ENCODE data around the gene RPS18. TPM values are rescaled to one million over a fixed set of nuclear protein-coding genes. Genes with fewer than 3 reads are reported as not detected.

RPS18 gene
- total RNA-seq, 2 donors from 2014 or later = 1,163 to 1,178 TPM

DNA sequence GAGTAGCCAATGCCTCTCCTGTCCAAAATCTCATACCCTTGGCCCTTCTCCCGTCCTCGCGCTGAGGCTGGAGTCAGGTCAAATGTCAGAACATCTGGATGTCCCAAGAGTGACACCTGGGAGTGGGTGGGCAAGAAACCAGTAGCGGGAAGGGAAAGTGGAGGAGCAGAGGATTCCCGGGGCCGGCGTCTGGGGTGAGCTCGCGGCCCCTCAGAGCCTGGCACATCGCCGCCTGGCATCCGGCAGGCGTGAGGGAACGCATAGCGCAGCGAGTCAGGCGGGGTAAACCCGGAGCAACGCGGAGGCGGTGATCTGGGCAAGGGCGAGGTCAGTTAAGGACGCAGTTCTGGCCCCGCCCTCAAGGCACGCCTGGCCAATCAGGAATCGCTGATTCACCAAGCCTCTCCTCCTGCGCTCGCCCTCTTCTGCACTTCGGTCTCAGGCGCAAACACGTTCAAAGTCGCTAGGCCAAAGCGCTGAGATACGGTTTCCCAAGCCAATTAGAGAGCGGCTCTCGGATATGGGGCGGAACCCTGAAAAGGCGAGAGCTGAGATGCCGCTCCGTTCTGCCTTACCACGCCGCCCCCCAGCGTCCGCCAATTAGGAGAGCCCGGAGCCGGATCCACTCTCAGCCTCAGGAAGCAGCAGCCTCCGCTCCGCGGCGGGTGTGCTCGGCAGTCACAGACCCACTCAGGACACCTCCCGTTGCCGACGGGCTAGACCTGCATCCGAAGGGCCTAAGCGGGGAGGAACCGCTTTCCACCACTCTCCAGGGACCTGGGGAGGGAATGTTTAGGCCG is 22.7 kb upstream of the RPS18 start:
- ATAC-seq (ENCODE audit: insufficient number of reproducible peaks, low FRiP score, low read depth) (peak; percentile 98), DNase-seq (ENCODE audit: low spot score) (peak; percentile 94)
- H3K9me3 ChIP-seq = no peaks in the 10 kb centered on the region
- H3K36me3 ChIP-seq = peaks cover 10% of the 10 kb centered on the region
- peaks cover 12 to 25% of the 10 kb centered on the region in 2 donors for H3K4me1 ChIP-seq (ENCODE audit: control insufficient read depth in 1 of 2, low read depth in 2 of 2)
- H3K27me3 ChIP-seq (replicated peaks; ENCODE audit: insufficient read depth) = peaks cover 8% of the 10 kb centered on the region
- TF ChIP-seq, protein P1, sequence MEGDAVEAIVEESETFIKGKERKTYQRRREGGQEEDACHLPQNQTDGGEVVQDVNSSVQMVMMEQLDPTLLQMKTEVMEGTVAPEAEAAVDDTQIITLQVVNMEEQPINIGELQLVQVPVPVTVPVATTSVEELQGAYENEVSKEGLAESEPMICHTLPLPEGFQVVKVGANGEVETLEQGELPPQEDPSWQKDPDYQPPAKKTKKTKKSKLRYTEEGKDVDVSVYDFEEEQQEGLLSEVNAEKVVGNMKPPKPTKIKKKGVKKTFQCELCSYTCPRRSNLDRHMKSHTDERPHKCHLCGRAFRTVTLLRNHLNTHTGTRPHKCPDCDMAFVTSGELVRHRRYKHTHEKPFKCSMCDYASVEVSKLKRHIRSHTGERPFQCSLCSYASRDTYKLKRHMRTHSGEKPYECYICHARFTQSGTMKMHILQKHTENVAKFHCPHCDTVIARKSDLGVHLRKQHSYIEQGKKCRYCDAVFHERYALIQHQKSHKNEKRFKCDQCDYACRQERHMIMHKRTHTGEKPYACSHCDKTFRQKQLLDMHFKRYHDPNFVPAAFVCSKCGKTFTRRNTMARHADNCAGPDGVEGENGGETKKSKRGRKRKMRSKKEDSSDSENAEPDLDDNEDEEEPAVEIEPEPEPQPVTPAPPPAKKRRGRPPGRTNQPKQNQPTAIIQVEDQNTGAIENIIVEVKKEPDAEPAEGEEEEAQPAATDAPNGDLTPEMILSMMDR (IDR thresholded peaks at IDR 0.05) = no peak
- H3K27ac ChIP-seq = peak overlapping the region; percentile 94 to 95
- H3K4me3 ChIP-seq = peak overlapping the region; percentile 71

DNA sequence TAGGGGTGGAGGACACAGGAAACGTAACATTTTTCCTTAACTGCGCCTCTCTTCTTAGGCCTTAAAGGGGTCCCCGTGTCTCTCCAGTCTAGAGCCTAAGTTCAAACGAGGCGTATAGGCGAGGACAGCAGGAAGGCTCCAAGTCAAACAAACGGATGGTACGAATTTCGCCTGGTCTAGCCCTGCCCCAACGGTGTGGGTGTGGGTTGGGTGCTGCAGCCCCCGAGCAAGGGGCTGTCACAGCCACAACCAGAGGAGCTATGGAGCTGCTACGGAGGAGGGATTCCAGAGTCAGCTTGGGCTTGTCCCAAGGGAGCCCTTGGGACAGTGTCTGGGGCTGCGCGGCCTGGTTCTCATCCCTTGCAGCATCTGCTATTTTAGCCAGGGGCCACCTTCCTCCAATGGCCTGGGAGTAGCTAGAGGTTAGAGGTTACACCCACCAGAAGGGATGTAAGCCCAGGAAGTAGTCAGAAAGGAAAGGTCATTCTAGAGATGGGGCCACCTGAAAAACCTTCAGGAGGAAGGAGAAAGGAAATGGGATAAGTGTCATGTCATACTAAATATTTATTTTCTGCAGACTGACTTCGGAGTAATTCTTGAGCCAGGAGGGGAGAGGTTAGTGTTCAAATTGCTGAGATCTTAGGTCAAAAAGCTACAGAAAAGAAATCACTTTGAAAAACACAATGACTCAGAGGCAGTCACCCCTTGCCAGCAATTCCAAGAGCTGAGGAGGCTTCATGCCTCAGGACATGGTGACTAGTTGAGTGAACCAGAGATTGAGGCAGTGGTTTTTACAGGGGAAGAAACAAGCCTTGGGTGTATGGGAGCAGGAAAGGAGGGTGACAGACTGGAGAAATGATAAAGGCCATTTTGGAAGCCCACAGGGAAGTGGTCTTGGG is 21.9 kb upstream of the RPS18 start:
- ATAC-seq (ENCODE audit: insufficient number of reproducible peaks, low FRiP score, low read depth) = no peak
- peak overlapping the region; percentile 71 for H3K4me3 ChIP-seq
- H3K27me3 ChIP-seq (replicated peaks; ENCODE audit: insufficient read depth) = peaks cover 6% of the 10 kb centered on the region
- H3K36me3 ChIP-seq = peaks cover 10% of the 10 kb centered on the region
- peak overlapping the region; percentile 94 to 95 for H3K27ac ChIP-seq
- TF ChIP-seq, protein P1 (IDR thresholded peaks at IDR 0.05) = no peak
- DNase-seq (ENCODE audit: low spot score) = no peak
- no peaks in the 10 kb centered on the region for H3K9me3 ChIP-seq
- H3K4me1 ChIP-seq (ENCODE audit: control insufficient read depth in 1 of 2, low read depth in 2 of 2) = peaks cover 12 to 25% of the 10 kb centered on the region in 2 donors

DNA sequence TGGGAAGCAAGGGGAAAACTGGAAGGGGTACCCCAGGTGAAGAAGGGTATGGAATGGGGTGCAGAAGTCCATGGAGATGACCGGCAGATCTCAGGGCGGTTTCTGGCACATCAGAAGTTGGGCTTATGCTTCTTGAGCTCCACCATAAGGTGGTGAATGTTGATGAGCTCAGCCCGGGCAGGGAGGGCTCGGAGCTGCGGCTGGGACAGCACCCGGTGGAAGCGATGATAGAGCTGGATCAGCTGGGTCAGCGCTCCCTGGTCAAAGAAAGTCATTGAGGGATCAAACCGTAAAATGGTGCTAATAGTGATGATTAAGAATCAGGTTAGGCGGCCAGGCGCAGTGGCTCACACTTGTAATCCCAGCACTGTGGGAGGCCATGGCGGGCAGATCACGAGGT is 21.1 kb upstream of the RPS18 start:
- DNase-seq (ENCODE audit: low spot score) (no peak), ATAC-seq (ENCODE audit: insufficient number of reproducible peaks, low FRiP score, low read depth) (no peak)
- Histone ChIP-seq H3K36me3 (peaks cover 10% of the 10 kb centered on the region), H3K9me3 (no peaks in the 10 kb centered on the region), H3K27ac (peak overlapping the region; percentile 94 to 95), H3K4me3 (peak overlapping the region; percentile 71), H3K27me3 (replicated peaks; ENCODE audit: insufficient read depth) (no peaks in the 10 kb centered on the region), H3K4me1 (ENCODE audit: control insufficient read depth in 1 of 2, low read depth in 2 of 2) (peaks cover 12 to 25% of the 10 kb centered on the region in 2 donors)
- TF ChIP-seq, protein P1 (IDR thresholded peaks at IDR 0.05) = no peak

DNA sequence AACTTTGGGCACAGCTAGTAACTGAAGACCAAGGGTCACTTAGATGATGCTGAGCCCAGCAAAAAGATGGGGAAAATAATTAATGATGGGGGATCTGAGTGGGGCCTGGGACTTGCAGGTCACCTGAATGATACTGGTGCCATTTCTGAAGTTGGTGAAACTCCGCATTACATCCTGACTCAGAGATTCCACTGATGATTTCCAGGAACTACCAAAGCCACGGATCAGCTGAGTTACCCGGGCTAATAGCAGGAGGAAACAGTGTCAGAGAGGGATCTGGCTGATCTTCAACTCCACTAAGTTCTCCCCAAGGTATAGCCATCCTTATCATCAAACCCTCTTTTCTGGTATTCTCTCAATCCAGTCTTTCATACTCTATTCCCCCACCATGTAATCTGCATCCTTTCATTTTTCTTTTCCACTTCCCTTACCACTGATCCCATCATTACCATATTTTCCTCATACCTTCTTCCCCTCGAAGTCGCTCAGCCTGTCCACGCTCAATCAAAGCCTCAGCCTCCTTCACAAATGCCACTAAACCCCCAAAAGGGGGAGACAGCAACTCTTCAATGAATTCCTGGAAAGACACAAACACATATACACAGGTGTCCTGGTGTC is 20.4 kb upstream of the RPS18 start:
- Histone ChIP-seq H3K9me3 (no peaks in the 10 kb centered on the region), H3K27ac (no peak overlapping the region), H3K4me3 (no peak overlapping the region), H3K27me3 (replicated peaks; ENCODE audit: insufficient read depth) (no peaks in the 10 kb centered on the region), H3K4me1 (ENCODE audit: control insufficient read depth in 1 of 2, low read depth in 2 of 2) (peaks cover 12 to 25% of the 10 kb centered on the region in 2 donors), H3K36me3 (peaks cover 10% of the 10 kb centered on the region)
- ATAC-seq (ENCODE audit: insufficient number of reproducible peaks, low FRiP score, low read depth) = no peak
- TF ChIP-seq, protein P1 (IDR thresholded peaks at IDR 0.05) = no peak
- no peak for DNase-seq (ENCODE audit: low spot score)
